HG03354 (cell line): ENCODE results near the gene ARSA.
"Not testable (repeated sequence)": the region's sequence is repeated elsewhere in the genome, so short reads cannot be mapped to it uniquely, and the experiment has no call there.

ENCODE experiments used
- ATAC-seq: cut with Tn5 transposase; IDR thresholded peaks from one replicate; pipeline ENCODE4 v1.9.1; 2021; ENCODE audit warnings: mild to moderate bottlenecking; ENCODE audit not compliant: unreplicated experiment, poor library complexity, severe bottlenecking

Gene ARSA

GRCh38 chr22:50627642-50628542, at the start of gene ARSA:
Gene ARSA, minus strand, starts transcription at chr22:50628152. Its CDS starts 373 bp downstream, at chr22:50627779.
- ATAC-seq: peak; percentile 72

DNA sequence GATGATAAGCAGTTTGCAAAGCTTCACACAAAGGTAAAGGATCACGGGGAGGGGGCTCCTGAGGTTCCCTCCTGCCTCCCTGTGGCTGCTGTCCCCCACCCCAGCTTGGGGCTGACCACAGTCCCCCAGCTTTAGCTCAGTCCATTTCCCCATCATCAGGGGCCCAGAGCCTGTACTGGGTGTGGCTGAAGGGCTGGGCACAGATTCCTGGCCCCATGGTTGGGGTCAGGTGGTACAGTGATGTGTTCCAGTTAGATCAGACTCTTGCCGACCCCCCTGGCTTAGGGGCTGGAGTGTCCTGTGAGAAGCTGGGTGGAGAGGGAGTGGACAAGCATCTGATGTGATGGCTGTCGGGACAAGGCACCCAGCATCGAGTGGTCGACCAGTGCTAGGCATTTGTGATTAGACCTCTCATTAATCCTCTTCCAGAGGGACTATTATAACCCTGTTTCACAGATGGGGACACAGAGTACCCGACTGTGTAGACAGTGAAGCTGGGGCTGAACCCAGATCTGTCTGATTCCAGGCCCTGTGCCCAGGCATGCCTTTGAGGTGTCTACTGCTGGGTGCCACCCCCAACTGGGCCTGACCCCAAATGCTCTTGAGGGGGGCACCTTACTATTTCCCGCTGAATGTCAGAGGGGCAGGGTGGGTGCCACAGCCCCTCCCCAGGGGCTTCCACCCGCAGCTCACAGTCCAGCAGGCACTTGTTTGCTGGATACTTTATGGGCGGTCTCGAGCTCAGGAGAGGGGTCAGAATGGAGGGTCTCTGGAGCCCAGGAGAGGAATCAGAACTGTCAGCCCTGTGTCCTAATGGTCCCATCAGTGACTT, 48.9 kb upstream of the ARSA start:
- ATAC-seq: no peak

GRCh38 chr22:50676180-50676636, 48.3 kb upstream of the ARSA start:
- ATAC-seq: no peak

GRCh38 chr22:50675553-50676179, 47.7 kb upstream of the ARSA start:
- ATAC-seq: no peak

- ATAC-seq: no peak
Measured at GRCh38 chr22:50674606-50675552, 46.9 kb upstream of the ARSA start.

GRCh38 chr22:50674130-50674500, 46.2 kb upstream of the ARSA start:
- ATAC-seq: no peak

DNA sequence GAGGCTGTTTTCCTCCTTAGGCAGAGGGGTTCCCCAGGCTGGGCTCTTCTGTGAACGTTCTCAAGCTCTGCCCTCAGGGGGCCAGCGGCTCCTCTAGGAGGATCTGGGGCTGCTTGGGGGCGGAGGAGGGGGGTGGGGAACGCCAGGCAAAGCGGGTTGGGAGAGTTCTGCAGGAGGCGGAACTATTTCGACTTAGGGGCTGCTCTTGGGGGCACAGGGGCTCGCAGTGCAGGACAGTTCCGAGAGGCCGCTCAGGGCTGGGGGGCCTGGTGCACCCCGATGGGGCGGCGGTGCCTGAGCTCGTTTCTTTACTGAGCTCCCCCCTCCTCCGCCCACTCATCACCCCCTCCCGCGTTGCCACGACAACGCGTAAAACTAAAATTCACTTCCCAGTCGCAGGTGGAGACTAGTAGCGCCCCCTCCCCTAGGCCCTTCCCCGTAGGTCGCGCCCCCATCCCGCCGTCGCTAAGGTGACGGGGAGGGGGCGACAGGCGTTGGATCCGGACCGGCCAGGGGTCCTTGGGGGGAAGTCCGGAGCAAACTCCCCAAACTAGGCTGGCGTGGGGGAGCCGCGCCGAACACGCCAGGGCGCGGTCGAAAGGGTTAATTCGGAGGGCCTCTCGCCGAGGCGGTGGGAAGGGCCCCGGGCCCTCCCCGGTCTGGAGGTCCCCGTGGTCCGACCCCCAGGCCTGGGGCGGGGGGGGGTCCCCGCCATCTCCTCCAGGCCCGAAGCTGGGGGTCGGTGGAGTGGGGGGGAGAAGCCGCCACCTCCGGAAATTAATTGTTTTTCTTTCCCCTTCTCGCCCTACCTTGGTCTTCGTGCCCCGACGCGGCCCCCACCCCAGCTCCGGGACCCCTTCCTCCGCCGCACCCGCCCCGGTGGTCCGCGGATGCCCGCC, 45.5 kb upstream of the ARSA start:
- no peak for ATAC-seq

GRCh38 chr22:50672471-50673230, 44.7 kb upstream of the ARSA start, which contains the start of gene SHANK3:
Gene SHANK3, plus strand, starts transcription at chr22:50672823.
- ATAC-seq: no peak

GRCh38 chr22:50672041-50672440, 44.1 kb upstream of the ARSA start:
- ATAC-seq: no peak

GRCh38 chr22:50671641-50672040, 43.7 kb upstream of the ARSA start:
- ATAC-seq: no peak

DNA sequence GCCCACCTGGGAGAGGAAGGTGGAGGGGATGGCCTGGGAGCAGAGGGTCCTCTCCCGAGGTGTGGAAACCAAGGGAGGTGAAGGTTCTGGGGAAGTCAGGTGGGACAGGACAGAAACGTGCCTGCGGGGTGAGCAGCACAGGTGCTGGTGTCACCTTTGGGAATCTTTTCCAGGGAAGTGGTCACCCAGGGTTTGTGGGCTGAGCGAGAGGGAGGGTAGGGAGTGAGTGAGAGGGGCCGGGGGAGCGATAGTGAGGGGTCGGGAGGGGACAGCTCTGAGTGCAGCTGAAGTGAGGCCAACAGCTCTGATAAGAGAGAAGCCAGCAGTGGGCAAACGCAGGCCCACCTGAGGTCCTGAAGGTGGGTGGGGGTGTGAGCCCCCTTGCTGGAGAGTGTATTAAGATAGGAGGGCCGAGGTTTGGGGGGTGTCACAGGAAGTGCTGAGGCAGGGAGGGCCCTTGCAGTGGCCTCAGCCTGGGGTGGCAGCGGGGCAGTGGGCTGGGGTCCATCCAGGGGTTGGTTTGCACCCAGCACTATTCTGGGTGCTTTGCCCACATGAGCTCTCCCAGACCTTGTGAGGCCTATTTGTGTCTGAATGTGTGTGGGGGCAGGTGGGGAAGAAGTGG, 43.1 kb upstream of the ARSA start:
- ATAC-seq: no peak

DNA sequence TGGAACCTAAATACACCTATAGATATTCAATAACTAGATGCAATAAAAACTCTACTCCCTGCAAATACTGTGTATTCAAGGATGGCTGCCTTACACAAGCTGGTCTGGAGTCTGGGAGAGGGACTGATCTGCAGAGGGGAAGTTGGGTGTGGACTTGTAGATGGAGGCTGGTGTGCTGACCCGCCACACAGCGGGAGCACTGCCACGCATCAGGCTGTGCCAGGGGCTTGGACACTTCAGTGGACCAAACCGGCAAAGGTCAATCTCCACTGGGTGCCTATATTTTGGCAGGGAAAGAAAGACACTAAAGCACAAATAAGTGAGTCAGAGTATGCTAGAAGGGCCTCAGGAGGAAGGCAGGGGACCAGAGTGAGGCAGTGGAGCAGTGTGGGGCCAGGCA, 42.6 kb upstream of the ARSA start:
- no peak for ATAC-seq

DNA sequence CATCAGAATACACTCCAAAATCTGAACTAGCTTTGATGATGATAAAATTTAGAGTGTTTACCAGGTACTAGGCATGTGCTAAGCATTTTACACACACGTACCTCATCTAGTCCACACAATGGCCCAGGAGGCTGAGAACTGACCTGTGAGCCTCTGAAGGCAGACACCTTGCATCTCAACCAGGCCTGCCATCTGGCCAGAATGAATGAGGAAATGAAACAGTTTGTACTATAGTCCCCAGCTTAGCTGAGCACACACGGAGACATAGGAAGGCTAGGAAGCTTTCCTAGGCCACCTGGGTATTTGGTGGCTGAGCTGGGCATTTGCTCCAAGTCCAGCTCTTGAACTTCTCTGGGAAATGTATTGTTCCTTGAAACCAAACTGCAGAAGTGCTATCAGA, 37.8 kb upstream of the ARSA start:
- no peak for ATAC-seq

GRCh38 chr22:50665212-50665611, 37.3 kb upstream of the ARSA start:
- ATAC-seq: no peak

- ATAC-seq: no peak
Measured at GRCh38 chr22:50660306-50660705, 32.4 kb upstream of the ARSA start.

- not testable (repeated sequence) for ATAC-seq
Measured at GRCh38 chr22:50659711-50660110, 31.8 kb upstream of the ARSA start.

GRCh38 chr22:50657925-50658324, 30.0 kb upstream of the ARSA start:
- no peak for ATAC-seq
